Astrocyte (in vitro differentiated cells and primary cell): ENCODE measurements around the gene TIMM21. TPM values are rescaled to one million over a fixed set of nuclear protein-coding genes. Genes with fewer than 3 reads are reported as not detected.

Source experiments
- DNase-seq: peaks from one replicate; pipeline ENCODE4 v3.0.0-alpha.2; 2010; ENCODE audit warnings: low read depth
- FAIRE-seq: peaks from 2 replicates; lab custom pipeline; 2011; peaks lifted over from hg19 to GRCh38; lab: Jason Lieb, UNC
- H2AFZ ChIP-seq: 2 replicates; pipeline ENCODE4 v1.6.0; 2012; ENCODE audit warnings: low read depth, low read length, inconsistent platforms
- H3K27ac ChIP-seq: 2 replicates; pipeline ENCODE4 v1.5.1; 2011; ENCODE audit warnings: low read depth, low read length, inconsistent platforms
- H3K27me3 ChIP-seq: 2 replicates; pipeline ENCODE4 v1.6.0; 2011; ENCODE audit warnings: low read length, inconsistent platforms; ENCODE audit not compliant: insufficient read depth
- H3K36me3 ChIP-seq: 2 replicates; pipeline ENCODE4 v1.5.1; 2011; ENCODE audit warnings: low read length, inconsistent platforms; ENCODE audit not compliant: insufficient read depth
- H3K4me1 ChIP-seq: 2 replicates; pipeline ENCODE4 v1.5.1; 2011; ENCODE audit warnings: low read length, inconsistent platforms; ENCODE audit not compliant: insufficient read depth
- H3K4me2 ChIP-seq: 2 replicates; pipeline ENCODE4 v1.6.0; 2012; ENCODE audit warnings: low read length, inconsistent platforms
- H3K4me3 ChIP-seq: 2 replicates; pipeline ENCODE4 v1.5.1; 2011; ENCODE audit warnings: low read depth, mild to moderate bottlenecking, low read length, inconsistent platforms; ENCODE audit not compliant: insufficient read depth
- H3K79me2 ChIP-seq: 2 replicates; pipeline ENCODE4 v1.6.0; 2012; ENCODE audit warnings: mild to moderate bottlenecking, low read length, inconsistent platforms; ENCODE audit not compliant: insufficient read depth
- H3K9ac ChIP-seq: 2 replicates; pipeline ENCODE4 v1.6.0; 2012; ENCODE audit warnings: mild to moderate bottlenecking, low read length, inconsistent platforms
- H3K9me3 ChIP-seq: 2 replicates; pipeline ENCODE4 v1.5.1; 2012; ENCODE audit warnings: low read depth, mild to moderate bottlenecking, low read length, inconsistent platforms; ENCODE audit not compliant: insufficient read depth
- H4K20me1 ChIP-seq: 2 replicates; pipeline ENCODE4 v1.6.0; 2012; ENCODE audit warnings: low read length, inconsistent platforms; ENCODE audit not compliant: insufficient read depth
- H3K27ac Mint-ChIP-seq: one replicate; pipeline ENCODE4 v1.8.0; 2021; ENCODE audit warnings: mild to moderate bottlenecking, mixed read lengths; ENCODE audit not compliant: unreplicated experiment
- H3K27me3 Mint-ChIP-seq: one replicate; pipeline ENCODE4 v1.8.0; 2021; ENCODE audit warnings: low read depth, mixed read lengths; ENCODE audit not compliant: unreplicated experiment
- H3K36me3 Mint-ChIP-seq: one replicate; pipeline ENCODE4 v1.8.0; 2021; ENCODE audit warnings: low read depth, mixed read lengths; ENCODE audit not compliant: unreplicated experiment
- H3K4me1 Mint-ChIP-seq: one replicate; pipeline ENCODE4 v1.8.0; 2021; ENCODE audit warnings: low read depth, mixed read lengths; ENCODE audit not compliant: unreplicated experiment
- H3K4me3 Mint-ChIP-seq: one replicate; pipeline ENCODE4 v1.8.0; 2021; ENCODE audit warnings: mild to moderate bottlenecking, moderate library complexity, mixed read lengths; ENCODE audit not compliant: unreplicated experiment
- H3K9me3 Mint-ChIP-seq: one replicate; pipeline ENCODE4 v1.8.0; 2021; ENCODE audit warnings: mild to moderate bottlenecking, mixed read lengths; ENCODE audit not compliant: unreplicated experiment
- CTCF ChIP-seq: IDR thresholded peaks from 2 replicates; pipeline ENCODE4 v1.5.1; 2011; ENCODE audit warnings: low read depth, mild to moderate bottlenecking, inconsistent platforms, low read length, moderate library complexity; ENCODE audit not compliant: insufficient read depth
- EZH2 ChIP-seq: IDR thresholded peaks from 2 replicates; pipeline ENCODE4 v1.6.1; 2012; ENCODE audit warnings: mild to moderate bottlenecking, low read length, inconsistent platforms; ENCODE audit not compliant: insufficient read depth
- total RNA-seq: library from RNA; stranded (reverse); gene quantifications from 2 replicates; pipeline ENCODE4 v1.2.1, GENCODE V29; 2021

The TIMM21 gene
- total RNA-seq, 1 donor from 2014 or later: 25.1 TPM

GRCh38 chr18:74137920-74138538 is 10.3 kb upstream of the TIMM21 start:
- Mint-ChIP-seq H3K36me3 (no peaks in the 10 kb centered on the region), H3K9me3 (peaks cover 8% of the 10 kb centered on the region), H3K4me1 (peaks cover 7% of the 10 kb centered on the region), H3K27me3 (no peaks in the 10 kb centered on the region), H3K4me3 (no peak overlapping the region), H3K27ac (no peak overlapping the region)
- no peaks in the 10 kb centered on the region for H3K36me3 ChIP-seq
- H3K27me3 ChIP-seq: no peaks in the 10 kb centered on the region
- H3K4me1 ChIP-seq: peaks cover 3% of the 10 kb centered on the region
- no peak for DNase-seq
- no peak for FAIRE-seq
- no peaks in the 10 kb centered on the region for H3K9me3 ChIP-seq
- no peak overlapping the region for H3K4me3 ChIP-seq
- no peaks in the 10 kb centered on the region for H3K79me2 ChIP-seq
- H3K27ac ChIP-seq: no peak overlapping the region
- H4K20me1 ChIP-seq: no peaks in the 10 kb centered on the region
- H3K4me2 ChIP-seq: no peak overlapping the region
- no peak overlapping the region for H3K9ac ChIP-seq
- no peak overlapping the region for H2AFZ ChIP-seq
- TF ChIP-seq EZH2 (no peak), CTCF (no peak)

- Mint-ChIP-seq H3K9me3 (peaks cover 3% of the 10 kb centered on the region), H3K4me3 (no peak overlapping the region), H3K36me3 (no peaks in the 10 kb centered on the region), H3K27ac (no peak overlapping the region), H3K4me1 (peaks cover 7% of the 10 kb centered on the region), H3K27me3 (no peaks in the 10 kb centered on the region)
- H3K36me3 ChIP-seq: no peaks in the 10 kb centered on the region
- H3K79me2 ChIP-seq: no peaks in the 10 kb centered on the region
- TF ChIP-seq CTCF (no peak), EZH2 (no peak)
- DNase-seq (no peak), FAIRE-seq (no peak)
- no peak overlapping the region for H2AFZ ChIP-seq
- H3K27me3 ChIP-seq: no peaks in the 10 kb centered on the region
- H3K4me1 ChIP-seq: peaks cover 3% of the 10 kb centered on the region
- peak overlapping the region; percentile 2 for H3K27ac ChIP-seq
- H4K20me1 ChIP-seq: no peaks in the 10 kb centered on the region
- H3K4me3 ChIP-seq: no peak overlapping the region
- no peak overlapping the region for H3K9ac ChIP-seq
- H3K4me2 ChIP-seq: peak overlapping the region; percentile 71
- H3K9me3 ChIP-seq: no peaks in the 10 kb centered on the region
These were observed 8.9 kb upstream of the TIMM21 start for GRCh38 chr18:74139411-74139810.

GRCh38 chr18:74139888-74140287 is 8.4 kb upstream of the TIMM21 start:
- H3K4me2 ChIP-seq: peak overlapping the region; percentile 71
- FAIRE-seq (no peak), DNase-seq (peak; percentile 39)
- Mint-ChIP-seq H3K9me3 (peaks cover 3% of the 10 kb centered on the region), H3K27ac (no peak overlapping the region), H3K27me3 (no peaks in the 10 kb centered on the region), H3K4me3 (no peak overlapping the region), H3K36me3 (no peaks in the 10 kb centered on the region), H3K4me1 (peaks cover 7% of the 10 kb centered on the region)
- no peak overlapping the region for H3K4me3 ChIP-seq
- TF ChIP-seq CTCF: no peak
- TF ChIP-seq EZH2: no peak
- H3K9me3 ChIP-seq: no peaks in the 10 kb centered on the region
- H3K9ac ChIP-seq: no peak overlapping the region
- H3K27ac ChIP-seq: peak overlapping the region; percentile 2
- H3K79me2 ChIP-seq: no peaks in the 10 kb centered on the region
- H3K4me1 ChIP-seq: peaks cover 3% of the 10 kb centered on the region
- no peak overlapping the region for H2AFZ ChIP-seq
- no peaks in the 10 kb centered on the region for H3K27me3 ChIP-seq
- no peaks in the 10 kb centered on the region for H4K20me1 ChIP-seq
- no peaks in the 10 kb centered on the region for H3K36me3 ChIP-seq
